Measurements from ENCODE around the gene SAP25. TPM values are rescaled to one million over a fixed set of nuclear protein-coding genes. Genes with fewer than 3 reads are reported as not detected.

The SAP25 gene
- 2.2 TPM for total RNA-seq

- DNase-seq (ENCODE audit: low read depth in 2 of 3, low spot score in 2 of 3): no peak
Observed at GRCh38 chr7:100573691-100574361, at the start of gene SAP25. SAP25 (minus strand) TSS chr7:100573900; CDS start chr7:100573742, 158 bp downstream.

GRCh38 chr7:100621554-100621953 lies 47.9 kb upstream of the SAP25 start:
- DNase-seq (ENCODE audit: low read depth in 2 of 3, low spot score in 2 of 3): no peak

- DNase-seq (ENCODE audit: low read depth in 2 of 3, low spot score in 2 of 3): no peak
Observed at GRCh38 chr7:100620804-100621203, 47.1 kb upstream of the SAP25 start.

DNA sequence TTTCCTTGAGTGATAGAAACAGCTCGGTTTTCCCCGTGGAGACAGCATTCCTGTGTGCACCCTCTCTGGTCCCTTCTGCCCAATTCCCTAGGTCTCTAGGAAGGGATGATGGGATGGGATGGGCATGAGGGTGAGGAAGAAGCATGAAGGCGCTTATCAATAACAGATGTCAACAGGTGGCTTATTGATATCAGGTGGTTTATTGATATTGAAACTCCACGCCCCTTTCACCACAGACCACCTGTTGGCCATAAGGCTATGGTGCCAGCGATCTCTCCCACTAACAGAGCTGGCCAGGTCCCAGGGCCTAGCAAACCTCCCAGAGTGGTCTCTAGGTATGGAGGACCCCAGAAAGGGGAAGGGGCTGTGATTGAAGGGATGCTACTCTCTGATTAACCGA lies 46.5 kb upstream of the SAP25 start:
- DNase-seq (ENCODE audit: low read depth in 2 of 3, low spot score in 2 of 3): no peak

- no peak for DNase-seq (ENCODE audit: low read depth in 2 of 3, low spot score in 2 of 3)
Observed at GRCh38 chr7:100614308-100614861, 40.7 kb upstream of the SAP25 start.

DNA sequence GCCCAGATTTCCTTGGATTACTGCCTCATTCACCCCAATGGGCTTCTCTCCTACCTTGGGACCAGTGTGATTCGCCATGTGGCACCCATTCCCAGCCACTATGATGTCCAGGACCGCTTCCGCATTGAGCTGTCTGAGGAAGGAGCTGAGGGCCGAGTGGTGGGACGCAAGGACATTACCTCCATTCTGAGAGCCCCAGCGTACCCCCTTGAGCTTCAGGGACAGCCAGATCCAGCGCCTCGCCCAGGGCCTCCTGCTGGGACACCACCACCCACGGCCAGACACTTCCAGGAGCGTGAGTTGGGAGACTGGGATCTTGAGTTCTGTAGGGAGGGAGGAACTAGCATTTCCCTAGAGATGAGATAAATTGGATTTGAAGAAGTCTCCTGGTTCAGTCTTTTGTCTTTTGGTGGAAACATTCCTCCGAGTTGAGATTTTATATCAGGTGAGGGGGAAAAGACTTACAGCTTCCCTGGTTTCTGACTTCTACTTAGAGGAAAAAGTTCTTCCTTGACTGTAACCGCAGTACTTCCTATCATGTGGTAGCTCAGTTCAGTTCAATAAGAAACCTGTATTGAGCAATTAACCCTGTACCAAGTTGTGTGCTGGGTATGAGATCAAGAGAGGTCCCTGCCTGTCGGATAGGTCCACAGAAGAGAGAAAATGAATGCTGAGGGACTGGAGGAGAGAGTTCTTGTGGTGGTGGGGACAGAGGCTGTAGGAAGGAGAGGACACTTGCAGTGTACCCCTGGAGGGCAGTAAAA lies 39.9 kb upstream of the SAP25 start:
- no peak for DNase-seq (ENCODE audit: low read depth in 2 of 3, low spot score in 2 of 3)

DNA sequence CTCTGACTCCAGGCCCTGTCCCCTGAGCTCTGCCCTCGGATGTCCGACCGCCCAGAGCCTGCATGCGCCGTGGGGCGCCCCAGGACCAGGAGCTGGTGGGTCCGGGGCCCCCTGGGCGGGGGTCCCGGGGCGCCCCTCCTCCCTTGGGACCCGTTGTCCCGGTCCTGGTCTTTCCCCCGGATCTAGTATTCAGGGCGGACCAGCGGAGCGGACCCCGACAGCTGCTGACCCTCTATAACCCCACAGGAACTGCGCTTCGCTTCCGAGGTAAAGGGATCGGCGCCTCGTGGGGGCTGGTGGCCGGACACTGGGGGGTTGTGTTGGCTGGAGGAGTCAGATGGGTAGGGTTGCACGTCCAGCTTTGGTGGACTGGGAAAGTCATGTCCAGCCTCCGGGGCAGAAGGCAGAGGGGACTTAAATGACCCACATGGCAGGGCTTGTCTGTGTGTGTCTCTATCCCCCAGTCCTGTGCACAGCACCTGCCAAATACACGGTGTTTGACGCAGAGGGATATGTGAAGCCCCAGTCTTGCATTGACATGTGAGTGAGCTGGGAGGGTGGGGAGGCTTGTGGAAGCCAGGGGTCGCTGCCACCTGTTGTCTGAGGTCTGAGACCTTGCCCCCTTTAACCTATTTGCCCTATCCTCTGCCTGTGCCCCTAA lies 39.2 kb upstream of the SAP25 start:
- peak in 2 of 3 donors; percentile 43 to 65 for DNase-seq (ENCODE audit: low read depth in 2 of 3, low spot score in 2 of 3)

- peak; percentile 89 to 99 (median 98) for DNase-seq (ENCODE audit: low read depth in 2 of 3, low spot score in 2 of 3)
Observed at GRCh38 chr7:100611983-100612729, 38.5 kb upstream of the SAP25 start, which contains the start of gene MOSPD3. MOSPD3 (plus strand) TSS chr7:100612540; CDS start chr7:100612792, 252 bp downstream.

GRCh38 chr7:100609958-100610357 lies 36.3 kb upstream of the SAP25 start:
- DNase-seq (ENCODE audit: low read depth in 2 of 3, low spot score in 2 of 3): no peak

GRCh38 chr7:100607111-100607510 lies 33.4 kb upstream of the SAP25 start:
- no peak for DNase-seq (ENCODE audit: low read depth in 2 of 3, low spot score in 2 of 3)

- no peak for DNase-seq (ENCODE audit: low read depth in 2 of 3, low spot score in 2 of 3)
Observed at GRCh38 chr7:100606313-100606712, 32.6 kb upstream of the SAP25 start.

DNA sequence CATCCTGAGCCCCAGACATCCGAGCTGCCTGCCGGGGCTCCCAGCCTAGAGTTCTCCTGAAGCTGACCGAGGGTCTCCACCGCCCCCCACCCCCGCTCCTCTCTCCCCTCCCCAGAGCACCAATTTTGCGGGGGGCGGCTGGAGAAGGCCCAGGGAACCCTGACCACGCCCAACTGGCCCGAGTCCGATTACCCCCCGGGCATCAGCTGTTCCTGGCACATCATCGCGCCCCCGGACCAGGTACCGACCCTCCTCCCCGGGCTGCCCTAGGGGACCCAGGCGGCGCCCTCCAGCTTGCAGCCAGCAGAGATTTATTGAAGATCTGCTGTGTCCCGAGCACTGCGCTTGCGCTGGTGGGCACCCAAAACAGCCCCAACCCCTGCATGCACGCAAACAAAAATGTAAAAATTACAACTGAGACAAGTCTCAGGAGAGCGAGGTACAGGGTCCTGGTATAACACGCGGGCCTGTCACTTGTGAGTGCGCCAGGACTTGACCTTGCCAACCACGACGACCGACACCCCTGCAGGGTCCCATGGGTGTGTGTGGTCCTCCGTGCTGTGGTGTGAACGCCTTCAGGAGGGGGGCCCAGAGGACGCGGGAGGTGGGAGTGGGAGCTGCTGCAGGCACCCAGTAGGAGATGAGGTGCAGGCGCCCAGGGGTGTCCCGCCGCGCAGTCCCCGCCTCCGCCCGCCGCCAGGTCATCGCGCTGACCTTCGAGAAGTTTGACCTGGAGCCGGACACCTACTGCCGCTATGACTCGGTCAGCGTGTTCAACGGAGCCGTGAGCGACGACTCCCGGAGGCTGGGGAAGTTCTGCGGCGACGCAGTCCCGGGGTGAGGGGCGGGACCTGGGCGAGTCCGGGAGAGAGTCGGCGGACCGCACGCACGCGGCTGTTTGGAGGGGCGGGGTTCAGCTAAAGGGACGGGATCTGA lies 31.5 kb upstream of the SAP25 start:
- DNase-seq (ENCODE audit: low read depth in 2 of 3, low spot score in 2 of 3): peak in 1 of 3 donors; percentile 32

DNA sequence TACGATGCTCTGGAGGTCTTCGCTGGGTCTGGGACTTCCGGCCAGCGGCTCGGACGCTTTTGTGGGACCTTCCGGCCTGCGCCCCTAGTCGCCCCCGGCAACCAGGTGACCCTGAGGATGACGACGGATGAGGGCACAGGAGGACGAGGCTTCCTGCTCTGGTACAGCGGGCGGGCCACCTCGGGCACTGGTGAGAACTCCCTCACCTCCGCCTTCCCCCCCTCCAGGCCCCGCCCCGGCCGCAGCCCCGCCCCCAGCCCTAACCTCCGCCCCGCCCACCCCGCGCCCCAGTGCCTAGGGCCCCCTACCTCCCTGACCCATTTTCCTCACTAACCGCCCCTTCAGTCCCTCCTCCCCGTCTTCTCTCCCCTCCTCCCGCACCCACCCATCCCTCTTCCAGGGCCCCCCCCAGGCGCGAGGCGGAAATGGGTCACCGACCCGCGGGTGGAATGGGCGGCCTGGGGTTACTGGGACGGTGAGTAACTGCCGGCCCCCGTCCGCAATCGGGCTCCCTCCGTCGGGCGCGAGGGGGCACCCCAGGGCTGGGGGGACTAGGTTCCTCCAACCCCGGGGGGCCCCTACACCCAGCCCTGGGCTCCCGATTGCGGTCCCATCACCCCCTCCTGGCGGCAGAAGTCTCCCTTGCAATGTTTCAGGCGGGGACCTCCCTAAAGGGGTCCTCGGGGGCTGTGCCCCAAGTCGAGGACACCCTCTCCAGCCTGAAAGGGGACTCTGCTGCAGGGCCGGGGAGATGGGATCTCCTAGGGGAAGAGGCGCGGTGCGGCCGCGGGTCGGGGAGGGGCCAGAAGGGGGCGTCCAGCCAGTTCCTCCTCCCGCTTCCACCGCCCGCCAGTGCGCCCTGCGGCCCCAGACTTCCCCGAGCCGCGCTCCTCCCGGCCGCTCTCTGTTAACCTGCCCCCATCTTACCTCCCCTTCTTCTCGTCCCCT lies 30.6 kb upstream of the SAP25 start:
- peak; percentile 53 to 80 (median 66) for DNase-seq (ENCODE audit: low read depth in 2 of 3, low spot score in 2 of 3)

- DNase-seq (ENCODE audit: low read depth in 2 of 3, low spot score in 2 of 3): no peak
Observed at GRCh38 chr7:100603726-100604027, 30.0 kb upstream of the SAP25 start.

- DNase-seq (ENCODE audit: low read depth in 2 of 3, low spot score in 2 of 3): no peak
Observed at GRCh38 chr7:100602889-100603725, 29.4 kb upstream of the SAP25 start.

GRCh38 chr7:100600730-100601038 lies 27.0 kb upstream of the SAP25 start:
- no peak for DNase-seq (ENCODE audit: low read depth in 2 of 3, low spot score in 2 of 3)

- no peak for DNase-seq (ENCODE audit: low read depth in 2 of 3, low spot score in 2 of 3)
Observed at GRCh38 chr7:100599911-100600729, 26.4 kb upstream of the SAP25 start.

All from hematopoietic multipotent progenitor cell (in vitro differentiated cells).